ENCODE measurements around the gene RFPL3.
"Not testable (repeated sequence)": the region's sequence is repeated elsewhere in the genome, so short reads cannot be mapped to it uniquely, and the experiment has no call there.

Gene RFPL3

GRCh38 chr22:32357567-32357966 is at the start of gene RFPL3:
RFPL3 (plus strand) TSS chr22:32357867; CDS start chr22:32358072, 205 bp downstream.
- DNase-seq = not testable (repeated sequence)

GRCh38 chr22:32308191-32308590 is 49.5 kb upstream of the RFPL3 start:
- no peak for DNase-seq

GRCh38 chr22:32308934-32309333 is 48.7 kb upstream of the RFPL3 start:
- DNase-seq = no peak

- DNase-seq = no peak
Measured at GRCh38 chr22:32309585-32310251, 47.9 kb upstream of the RFPL3 start.

GRCh38 chr22:32310777-32311176 is 46.9 kb upstream of the RFPL3 start:
- no peak for DNase-seq

GRCh38 chr22:32311551-32312071 is 46.1 kb upstream of the RFPL3 start:
- DNase-seq = no peak

GRCh38 chr22:32312748-32313147 is 44.9 kb upstream of the RFPL3 start:
- no peak for DNase-seq

GRCh38 chr22:32313532-32313931 is 44.1 kb upstream of the RFPL3 start:
- DNase-seq = no peak

GRCh38 chr22:32317524-32317923 is 40.1 kb upstream of the RFPL3 start:
- no peak for DNase-seq

- DNase-seq = no peak
Measured at GRCh38 chr22:32318361-32318760, 39.3 kb upstream of the RFPL3 start.

- DNase-seq = no peak
Measured at GRCh38 chr22:32319861-32320406, 37.7 kb upstream of the RFPL3 start.

GRCh38 chr22:32322986-32323385 is 34.7 kb upstream of the RFPL3 start:
- no peak for DNase-seq

GRCh38 chr22:32323513-32324164 is 34.0 kb upstream of the RFPL3 start:
- DNase-seq = no peak

- DNase-seq = no peak
Measured at GRCh38 chr22:32324505-32325415, 32.9 kb upstream of the RFPL3 start.

- DNase-seq = no peak
Measured at GRCh38 chr22:32325416-32325801, 32.3 kb upstream of the RFPL3 start.

- DNase-seq = no peak
Measured at GRCh38 chr22:32325811-32326237, 31.8 kb upstream of the RFPL3 start.

GRCh38 chr22:32326647-32327046 is 31.0 kb upstream of the RFPL3 start:
- no peak for DNase-seq

- DNase-seq = no peak
Measured at GRCh38 chr22:32327066-32327465, 30.6 kb upstream of the RFPL3 start.

- DNase-seq = no peak
Measured at GRCh38 chr22:32327596-32328171, 30.0 kb upstream of the RFPL3 start.

GRCh38 chr22:32328306-32329201 is 29.1 kb upstream of the RFPL3 start:
- no peak for DNase-seq

- DNase-seq = no peak
Measured at GRCh38 chr22:32329202-32329645, 28.4 kb upstream of the RFPL3 start.
